NCI-H1417 treated with DMSO at 0.1 percent for 48 hours (cell line): Measurements from ENCODE around the gene SPNS2.

Experiments
- DNase-seq: peaks from one replicate; lab custom pipeline; 2025; lab: John Stamatoyannopoulos, UW

The SPNS2 gene

DNA sequence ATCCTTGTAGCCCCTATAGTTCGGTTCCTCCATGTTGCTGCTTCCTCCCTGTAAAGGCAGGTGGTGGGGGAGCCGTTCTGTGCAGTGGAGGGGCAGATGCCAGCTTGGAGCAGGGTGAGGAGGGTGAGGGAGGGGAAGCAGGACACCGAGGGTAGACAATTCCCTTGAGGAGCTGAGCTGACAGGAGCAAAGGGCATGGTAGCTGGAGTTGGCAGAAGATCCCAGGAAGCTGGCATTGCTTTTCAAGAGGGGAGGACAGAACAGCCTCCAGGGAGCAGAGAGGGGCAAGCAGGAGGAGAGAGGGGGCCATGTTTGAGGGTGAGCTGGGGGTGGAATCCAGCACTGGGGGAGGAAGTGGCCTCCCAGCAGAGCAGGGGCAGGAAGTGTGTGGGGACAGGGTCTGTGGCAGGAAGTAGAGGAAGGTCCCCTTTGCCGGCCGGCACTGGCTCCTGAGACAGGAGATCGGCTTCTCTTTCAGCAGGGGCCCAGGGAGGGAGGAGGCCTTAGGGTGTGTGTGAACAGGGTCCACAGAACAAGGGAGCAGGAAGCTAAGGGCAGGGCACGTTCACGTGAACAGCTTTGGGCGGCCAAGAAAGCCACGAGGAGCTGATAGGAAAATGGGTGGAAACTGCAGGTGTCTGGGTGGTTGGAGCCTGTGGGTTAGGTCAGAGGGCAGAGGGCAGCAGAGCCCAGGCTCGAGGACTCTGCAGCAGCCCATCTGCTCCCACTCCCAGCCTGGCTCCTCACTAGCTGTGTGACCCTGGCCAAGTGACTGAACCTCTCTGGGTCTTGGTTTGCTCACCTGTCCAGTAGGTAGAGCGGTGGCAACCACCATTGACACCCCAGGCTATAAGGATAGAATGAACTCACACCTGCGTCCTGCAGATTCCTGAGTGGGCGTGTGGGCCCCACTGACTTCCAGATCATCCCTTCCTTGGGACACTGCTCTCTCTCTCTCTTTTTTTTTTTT, 17.5 kb upstream of the SPNS2 start:
- no peak for DNase-seq

DNA sequence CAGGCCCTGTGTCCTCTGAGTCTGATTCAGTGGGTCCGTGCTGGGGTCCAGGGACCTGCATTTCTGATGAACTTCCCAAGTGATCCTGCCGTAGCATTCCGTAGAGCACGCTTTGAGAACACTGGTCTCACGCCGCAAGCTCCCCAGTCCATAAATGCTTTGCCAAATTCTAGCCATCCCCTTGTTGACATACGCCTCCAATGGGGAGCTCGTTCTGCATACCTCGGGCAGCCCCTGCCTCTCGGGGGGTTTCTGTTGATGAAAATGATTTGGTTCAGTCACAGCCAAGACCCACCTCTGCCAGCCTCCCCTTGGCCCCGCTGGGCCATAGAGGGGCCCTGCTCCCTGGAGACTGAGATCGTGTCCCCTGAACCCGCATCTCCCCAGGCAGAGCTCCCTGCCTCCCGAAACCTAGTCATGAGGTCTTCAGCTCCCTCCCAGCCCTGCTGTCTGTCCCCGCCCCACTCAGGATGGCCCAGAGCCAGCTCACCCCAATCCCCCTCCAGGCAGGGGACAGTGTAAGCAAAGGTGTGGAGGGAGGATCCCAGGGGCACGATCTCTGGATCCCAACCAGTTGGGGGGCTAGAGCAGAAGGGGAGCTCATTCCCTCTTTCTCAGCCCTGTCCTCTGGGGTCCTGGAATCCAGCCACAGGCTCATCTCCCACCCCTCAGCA, 16.2 kb upstream of the SPNS2 start:
- DNase-seq = no peak

DNA sequence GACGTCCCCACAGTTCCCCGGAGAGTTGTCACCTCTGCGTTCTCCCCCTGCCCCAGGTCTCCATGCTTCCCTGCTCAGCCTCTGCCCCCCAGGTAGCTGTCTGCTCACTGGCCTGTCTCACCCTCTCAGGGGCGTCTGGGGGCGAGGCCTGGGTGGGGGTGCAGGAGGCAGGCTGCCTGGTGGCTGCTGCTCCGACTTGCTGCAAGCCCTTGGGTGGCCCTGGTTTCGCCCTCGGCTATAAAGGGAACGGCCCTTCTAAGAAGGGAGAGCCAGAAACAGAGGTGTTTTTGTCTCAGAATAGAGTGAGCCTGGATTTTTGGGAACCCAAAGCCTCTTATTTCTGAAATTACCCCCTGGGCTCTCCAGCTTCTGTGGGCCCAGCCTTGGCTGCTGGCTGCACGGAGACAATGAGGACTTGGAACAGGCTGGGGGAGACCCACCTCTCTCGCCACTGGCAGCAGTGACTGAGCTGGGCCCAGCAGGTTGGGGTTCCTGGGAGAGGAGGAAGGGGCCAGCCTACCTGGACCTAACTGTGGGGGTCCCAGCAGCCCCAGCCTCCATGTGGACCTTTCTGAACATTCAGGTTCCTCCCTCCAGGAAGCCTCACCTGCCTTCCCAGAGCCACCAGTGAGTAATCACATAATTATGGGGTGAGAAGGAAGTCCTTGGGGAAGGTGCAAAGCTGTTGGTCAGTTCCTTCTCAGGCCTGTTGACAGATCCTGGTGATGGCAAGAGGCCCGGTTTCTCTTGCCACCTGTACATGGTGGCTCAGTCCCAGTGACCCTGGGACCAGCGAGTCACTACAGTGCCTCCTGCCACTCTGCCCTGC, 15.5 kb upstream of the SPNS2 start:
- DNase-seq = no peak

DNA sequence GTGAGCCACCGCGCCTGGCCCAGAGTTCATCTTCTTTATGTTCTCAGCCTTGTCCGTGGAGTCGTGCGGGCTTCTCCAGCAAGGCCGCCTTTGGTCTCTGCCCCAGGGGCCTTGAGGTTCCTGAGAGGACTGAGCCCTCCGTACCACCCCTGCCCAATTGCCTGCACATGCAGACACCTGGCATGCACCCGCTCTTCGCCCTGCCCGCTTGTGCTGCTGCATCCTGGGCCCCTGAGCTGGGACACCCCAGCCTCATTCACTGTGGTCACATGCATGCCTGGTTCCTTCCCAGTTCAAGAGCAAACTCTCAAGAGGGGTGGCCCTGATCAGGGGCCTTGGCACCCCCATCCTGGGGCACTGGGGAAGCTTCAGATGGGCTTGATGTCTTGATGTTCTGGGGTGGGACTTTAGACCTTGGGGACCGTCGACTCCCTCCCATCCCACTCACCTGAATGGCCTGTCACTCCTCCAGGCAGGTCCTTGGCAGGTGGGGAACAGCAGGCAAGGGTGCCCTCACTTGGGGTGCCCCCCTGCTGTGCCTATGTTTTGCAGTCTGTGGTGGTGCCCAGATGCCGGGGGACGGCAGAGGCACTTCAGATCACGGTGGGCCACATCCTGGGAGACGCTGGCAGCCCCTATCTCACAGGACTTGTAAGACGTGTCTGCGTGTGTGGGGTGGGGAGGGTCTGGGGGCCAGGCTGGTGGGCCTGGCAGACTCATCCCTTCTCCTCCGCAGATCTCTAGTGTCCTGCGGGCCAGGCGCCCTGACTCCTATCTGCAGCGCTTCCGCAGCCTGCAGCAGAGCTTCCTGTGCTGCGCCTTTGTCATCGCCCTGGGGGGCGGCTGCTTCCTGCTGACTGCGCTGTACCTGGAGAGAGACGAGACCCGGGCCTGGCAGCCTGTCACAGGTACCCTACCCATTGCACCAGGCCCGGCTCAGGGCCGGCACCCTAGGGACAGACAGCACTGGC, 12.7 kb upstream of the SPNS2 start:
- no peak for DNase-seq

DNA sequence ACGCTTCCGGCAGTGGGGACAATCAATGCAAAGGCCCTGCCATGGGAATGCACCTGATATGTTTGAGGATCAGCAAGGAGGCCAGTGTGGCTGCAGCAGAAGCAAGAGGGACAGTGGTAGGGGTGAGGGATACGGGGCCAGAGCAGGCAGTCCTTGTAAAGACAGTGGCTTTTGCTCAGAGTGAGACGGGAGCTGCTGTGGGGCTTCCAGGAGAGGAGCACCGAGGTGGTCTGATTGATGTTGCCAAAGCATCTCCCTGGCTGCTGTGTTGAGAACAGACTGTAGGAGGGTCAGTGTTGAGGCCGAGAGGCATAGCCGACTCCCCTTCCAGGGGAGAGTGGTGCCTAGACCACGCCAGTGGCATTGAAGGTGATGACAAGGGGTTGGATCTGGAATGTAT, 11.4 kb upstream of the SPNS2 start:
- no peak for DNase-seq

DNA sequence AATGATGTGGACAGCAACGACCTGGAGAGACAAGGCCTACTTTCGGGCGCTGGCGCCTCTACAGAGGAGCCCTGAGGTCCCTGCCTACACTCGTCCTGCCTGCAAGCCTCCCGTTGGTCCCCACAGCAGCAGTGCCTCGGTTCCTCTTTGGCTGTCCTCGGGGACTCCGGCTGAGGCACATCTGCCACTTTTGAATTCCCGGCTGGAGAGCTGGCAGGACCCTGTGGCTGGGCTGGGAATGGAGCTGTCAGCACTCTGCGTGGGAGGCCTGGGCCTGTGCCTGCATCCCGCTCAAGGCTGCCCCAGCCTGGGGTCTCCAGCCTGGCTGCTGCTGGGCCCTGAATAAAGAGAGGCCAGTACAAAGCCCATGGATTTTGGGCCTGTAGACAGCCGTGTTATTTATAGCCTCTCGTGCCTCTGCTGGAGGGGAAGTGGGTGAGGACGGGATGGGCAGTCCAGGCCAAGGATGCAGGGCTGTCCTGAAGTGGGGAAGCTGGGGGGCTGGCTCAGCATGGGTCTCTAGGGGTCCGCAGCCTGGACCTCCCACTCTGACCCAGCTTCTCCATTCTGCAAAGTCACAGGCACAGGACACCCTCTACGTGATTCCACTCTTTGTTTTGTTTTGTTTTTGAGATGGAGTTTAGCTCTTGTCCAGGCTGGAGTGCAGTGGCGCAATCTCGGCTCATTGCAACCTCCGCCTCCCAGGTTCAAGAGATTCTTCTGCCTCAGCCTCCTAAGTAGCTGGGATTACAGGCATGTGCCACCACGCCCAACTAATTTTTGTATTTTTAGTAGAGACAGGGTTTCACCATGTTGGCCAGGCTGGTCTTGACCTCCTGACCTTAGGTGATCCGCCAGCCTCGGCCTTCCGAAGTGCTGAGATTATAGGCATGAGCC, 10.6 kb upstream of the SPNS2 start:
- no peak for DNase-seq

DNA sequence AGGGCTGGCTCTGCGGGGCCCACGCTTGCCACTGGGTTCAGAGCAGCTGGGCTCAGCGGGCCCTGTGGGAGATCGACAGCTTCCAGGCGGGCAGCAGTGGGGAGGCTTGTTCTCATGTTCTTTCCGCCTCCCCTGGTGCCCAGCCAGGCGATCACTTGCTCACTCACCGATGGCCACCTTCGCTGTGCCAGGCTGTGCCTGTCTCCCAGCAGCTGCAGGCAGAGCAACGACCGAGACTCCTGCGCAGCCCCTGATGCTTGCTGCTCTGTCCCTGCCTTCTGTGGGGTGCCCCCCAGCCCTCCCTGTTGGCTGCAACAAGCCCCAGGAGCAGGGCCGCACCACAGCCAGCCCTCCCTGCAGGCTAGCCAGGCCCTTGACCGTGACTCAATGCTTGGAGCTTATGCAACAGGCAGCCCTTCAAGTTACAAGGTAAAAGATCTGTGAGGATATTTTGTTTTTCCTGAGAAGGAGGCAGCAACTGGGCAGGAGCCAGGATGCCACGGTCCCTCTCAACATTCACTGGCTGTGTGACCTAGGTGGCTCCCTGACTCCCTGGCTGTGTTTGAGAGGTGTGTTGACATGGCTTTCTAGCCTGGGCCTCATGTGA, 9.6 kb upstream of the SPNS2 start:
- no peak for DNase-seq

DNA sequence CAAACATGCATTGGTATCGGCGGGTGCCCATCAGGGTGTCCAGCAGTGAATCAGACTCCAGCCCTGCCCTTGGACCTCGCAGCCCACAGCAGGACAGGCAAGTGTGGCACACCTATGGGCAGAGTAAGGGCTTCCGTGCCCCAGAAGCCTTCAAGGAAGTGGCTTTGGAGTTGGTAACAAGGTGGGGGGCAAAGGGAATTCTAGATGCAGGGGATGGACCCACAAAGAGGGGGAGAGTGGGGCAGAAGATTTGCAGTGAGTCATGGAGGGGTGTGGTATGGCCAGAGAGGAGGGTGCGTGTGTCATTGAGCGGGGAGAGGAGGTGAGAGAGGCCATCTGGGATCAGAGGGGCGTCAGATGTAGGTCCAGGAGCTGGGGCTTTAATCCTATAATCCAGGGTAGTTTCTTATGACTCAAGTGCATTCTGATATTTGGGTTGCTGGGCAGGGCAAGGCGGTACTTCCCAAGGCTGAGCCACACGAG, 8.5 kb upstream of the SPNS2 start:
- no peak for DNase-seq

DNA sequence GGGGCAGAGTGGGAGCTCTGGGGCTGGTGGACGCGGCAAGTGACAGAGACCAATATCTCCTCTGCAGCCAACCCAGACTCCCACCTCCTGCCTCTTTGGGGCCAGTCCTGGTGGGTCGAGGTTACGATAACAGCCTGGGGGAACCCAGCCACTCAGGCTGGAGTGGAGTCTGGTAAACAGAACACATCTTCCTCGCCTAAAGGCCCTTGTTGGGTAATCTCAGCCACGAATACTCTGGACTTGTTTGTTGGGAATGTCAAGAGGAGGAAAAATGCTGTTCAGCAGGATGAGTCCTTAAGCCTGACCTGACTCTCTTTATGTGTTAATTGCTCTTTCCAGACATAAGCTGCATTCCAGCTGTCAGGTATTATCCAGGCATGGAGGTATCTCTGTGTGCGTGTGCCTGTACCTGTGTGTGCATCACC, 8.0 kb upstream of the SPNS2 start:
- DNase-seq = no peak

DNA sequence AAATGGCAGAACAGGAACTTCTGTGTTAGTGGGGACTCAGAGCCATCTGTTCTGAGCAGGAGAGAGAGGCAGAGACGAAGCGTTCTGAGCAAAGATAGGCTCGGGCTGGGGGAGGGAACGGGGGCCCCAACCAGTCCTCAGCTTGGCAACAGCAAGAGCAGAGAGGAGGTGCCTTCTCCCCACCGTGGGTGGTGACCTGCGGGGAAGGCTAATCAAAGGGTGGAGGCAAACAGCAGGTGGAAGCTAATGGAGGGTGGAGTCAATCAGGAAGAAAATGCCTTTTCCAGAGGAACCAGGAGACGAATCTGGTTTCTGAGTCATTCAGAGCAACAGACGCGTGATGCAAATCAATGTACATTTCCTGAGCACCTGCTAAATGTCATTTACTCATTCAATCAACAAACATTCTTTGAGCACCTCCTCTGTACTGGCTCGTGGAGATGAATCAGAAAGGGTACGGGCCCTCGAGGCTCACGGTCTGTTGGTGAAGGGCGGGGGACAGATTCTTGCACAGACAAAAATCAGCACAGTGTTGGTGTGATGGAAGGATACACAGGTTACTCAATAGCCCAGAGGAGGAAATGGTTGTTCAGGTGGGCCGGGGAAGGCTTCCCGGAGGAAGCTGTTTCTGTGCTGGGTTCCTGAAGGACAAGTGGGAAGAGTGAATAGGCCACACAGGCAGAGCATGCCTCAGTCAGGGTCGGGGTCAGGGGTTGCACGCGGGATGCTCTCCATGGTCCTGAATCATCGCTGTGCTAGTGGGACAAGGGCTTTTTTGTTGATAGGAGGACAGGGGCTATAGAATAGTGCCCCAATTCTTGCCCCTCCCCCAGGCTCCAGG, 5.7 kb upstream of the SPNS2 start:
- DNase-seq = no peak

DNA sequence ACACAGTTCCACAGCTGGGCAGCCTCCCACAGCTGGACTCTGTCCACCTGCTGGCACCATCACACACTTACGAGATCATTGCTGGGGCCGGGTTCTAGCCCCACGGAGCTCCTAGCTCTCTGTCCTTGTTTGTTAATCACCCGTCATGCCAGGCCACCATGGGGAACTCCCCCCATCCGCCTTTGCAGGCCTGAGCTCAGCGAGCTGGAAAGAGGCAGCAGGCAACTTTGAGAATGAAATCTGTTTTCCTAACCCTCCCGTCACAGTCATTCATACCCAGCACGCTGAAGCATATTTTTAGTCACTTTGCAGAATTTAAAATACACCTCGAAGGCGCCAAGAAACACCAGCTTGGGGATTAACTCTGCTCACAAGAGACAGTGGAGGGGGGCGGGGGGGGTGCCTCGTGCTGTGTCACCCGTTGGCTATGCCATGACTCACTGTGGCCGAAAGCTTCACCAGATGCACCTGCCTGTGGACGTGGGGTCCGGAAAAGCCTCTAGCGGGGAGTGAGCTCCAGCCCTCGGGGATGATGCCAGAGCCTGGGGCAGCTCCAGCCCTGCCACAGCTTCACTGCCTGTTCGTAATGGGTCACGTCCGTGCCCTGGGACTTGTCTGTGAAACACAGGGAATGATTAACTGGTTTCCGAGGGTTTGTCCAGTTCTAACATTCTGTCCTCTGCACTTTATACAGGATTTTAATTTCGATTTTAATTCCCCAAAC, 1.4 kb upstream of the SPNS2 start:
- DNase-seq = no peak

DNA sequence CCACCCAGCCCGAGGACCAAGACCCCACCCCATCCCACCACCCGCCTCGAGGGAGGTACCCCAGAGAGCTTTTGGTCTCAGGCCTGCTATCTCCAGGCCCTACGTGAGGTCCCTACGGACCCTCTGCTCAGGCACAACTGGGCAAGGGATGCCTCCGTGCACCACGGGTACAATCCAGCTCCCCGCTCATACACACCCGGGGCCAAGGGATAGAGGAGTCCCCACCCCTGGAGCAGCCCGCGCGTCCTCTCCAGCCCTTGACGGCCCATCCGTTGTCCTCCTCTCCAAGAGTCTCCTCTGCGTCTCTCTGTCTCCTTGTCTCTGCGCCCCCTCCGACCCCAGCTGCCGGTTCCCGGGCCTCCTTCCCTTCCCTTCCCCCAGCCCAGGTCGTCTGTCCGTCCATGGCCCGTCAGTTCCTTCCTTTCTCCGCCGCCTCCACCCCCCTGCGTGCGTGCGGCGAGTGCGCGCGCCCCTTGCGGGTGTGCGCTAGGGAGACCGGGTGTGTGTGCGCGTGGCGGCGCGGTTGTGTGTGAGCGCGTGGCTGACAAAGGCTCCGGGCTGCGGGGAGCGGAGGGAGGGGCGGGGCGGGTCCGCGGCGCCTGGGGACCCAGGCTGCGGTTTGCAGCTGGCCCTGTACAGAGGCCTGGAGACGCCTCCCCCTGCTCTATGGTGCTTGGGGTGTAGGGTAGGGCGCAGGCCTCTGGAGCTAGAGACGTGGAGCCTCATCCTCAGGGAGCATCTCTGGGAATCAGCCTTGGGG, 930 bp downstream of the SPNS2 start:
- no peak for DNase-seq

DNA sequence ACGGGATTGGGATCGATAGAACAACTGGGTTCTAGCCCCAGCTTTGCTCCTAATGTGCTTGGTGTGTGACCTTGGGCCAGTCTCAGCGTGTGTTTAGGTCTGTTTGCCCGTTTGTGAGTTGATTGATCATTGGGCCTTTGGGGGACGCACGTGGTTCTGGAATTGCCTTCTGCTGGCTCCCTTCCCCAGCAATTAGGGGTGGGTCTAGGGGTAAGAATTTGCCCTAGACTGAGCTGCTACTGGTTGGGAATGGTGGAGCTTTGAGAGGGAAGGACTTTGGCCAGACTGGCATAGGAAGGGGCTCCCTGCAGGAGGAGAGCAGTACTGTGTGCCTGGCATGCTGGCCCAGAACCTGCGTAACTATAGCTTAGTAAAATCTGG, 1.5 kb downstream of the SPNS2 start:
- DNase-seq = no peak

DNA sequence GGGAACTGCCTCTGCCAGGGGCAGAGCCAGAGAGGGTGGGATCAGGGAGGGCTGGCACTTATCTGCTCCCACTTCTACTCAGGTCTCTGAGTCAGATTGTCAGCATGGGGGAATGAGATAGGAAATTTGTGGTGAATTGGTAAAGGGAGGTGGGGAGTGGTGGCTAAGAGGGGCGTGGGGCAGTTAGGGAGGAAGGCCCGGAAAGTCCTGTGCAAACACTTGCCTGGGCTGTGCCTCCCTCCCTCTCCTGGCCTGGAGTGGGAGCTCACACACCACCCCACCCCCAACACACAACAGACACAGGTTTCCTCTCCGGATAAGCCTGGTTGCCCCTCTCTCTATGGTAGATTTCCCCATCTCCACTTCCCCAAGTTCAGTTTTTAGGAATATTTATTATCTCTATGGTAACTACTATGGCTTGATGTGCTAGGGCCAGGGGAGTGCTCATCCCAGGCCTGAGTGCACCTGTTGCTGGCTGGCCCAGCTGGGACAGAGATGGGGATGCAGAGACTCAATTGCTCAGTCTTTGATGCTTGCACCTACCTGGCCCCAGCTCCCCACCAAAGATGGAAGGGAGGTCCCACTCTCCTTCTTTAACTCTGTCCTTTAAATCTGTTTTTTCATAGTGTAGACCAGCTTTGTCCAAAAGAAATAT, 2.7 kb downstream of the SPNS2 start:
- no peak for DNase-seq

DNA sequence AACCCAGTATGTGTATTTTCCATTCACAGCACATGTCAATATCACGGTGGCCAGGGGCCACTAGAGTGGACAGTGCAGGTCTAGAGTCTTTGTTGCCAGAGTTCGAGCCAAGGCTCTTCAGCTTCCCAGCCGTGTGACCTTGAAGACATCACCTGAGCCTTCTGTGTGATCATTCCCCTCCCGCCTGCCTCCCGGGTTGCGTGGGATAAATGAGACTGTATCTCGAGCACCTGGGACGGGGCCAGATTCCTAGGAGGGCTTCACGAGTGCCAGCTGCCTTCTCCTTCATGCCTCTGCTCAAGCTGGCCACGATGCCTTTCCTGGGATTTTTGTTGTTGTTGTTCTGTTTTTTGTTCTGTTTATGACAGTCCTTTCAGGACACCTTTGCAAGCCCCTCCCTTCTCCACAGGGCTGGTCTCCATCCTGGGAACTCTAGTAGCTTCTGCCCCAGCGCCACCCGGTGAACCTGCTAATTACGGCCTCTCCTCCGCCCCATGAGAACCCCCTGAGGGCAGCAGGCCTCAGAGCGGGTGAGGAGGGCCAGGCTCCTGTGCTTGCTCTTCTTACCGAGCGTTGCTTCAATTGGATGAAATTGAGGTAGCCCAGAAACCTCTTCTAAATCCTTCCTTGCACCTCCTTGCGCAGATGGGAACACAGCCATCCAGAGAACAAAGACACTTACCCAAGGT, 3.9 kb downstream of the SPNS2 start:
- no peak for DNase-seq
